ENCODE results near the gene DIAPH3. TPM values are rescaled to one million over a fixed set of nuclear protein-coding genes. Genes with fewer than 3 reads are reported as not detected.

The DIAPH3 gene
- total RNA-seq, 4 donors from 2014 or later: 0.31 to 2.0 (median 1.1) TPM

DNA sequence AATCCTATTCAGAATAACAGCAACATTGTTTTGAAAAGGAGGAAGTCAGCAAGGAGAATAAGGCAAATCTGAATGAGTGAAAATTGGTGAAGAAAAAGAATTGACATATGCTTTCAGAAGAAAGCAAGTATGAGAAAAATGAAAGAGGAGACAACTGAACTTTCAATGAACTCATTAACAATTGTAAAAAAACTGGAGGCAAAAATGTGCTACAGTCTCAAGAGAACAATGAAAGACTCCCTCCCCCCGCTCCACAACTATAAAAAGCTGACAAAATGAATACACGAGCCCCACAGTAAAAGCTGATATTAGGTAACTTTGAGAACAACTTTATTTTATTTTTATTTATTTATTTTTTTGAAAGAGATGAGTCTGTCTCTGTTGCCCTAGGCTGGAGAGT, 373.1 kb downstream of the DIAPH3 start:
- ATAC-seq (ENCODE audit: low FRiP score) (no peak), DNase-seq (ENCODE audit: low spot score) (no peak)
- no peak for TF ChIP-seq CTCF (IDR thresholded peaks at IDR 0.05)

- no peak for TF ChIP-seq CTCF (IDR thresholded peaks at IDR 0.05)
- DNase-seq (ENCODE audit: low spot score) (no peak), ATAC-seq (ENCODE audit: low FRiP score) (no peak)
Measured at GRCh38 chr13:59789558-59789957, 374.2 kb downstream of the DIAPH3 start.

DNA sequence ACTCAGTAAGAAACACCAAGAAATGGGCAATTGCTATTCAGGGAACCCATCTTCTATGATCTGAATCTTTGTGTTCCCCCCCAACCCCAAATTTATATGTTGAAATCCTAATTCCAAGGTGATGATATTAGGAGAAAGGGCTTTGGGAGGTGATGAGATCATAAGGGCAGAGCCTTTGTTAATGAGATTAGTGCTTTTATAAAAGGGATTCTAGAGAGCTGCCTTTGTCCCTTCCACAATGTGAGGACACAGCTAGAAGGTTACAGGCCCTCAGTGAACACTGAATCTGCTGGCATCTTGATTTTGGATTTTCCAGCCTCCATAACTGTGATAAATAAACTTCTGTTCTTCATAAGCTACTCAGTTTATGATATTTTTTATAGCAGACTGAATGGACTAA, 376.0 kb downstream of the DIAPH3 start:
- DNase-seq (ENCODE audit: low spot score): no peak
- TF ChIP-seq CTCF (IDR thresholded peaks at IDR 0.05): no peak

DNA sequence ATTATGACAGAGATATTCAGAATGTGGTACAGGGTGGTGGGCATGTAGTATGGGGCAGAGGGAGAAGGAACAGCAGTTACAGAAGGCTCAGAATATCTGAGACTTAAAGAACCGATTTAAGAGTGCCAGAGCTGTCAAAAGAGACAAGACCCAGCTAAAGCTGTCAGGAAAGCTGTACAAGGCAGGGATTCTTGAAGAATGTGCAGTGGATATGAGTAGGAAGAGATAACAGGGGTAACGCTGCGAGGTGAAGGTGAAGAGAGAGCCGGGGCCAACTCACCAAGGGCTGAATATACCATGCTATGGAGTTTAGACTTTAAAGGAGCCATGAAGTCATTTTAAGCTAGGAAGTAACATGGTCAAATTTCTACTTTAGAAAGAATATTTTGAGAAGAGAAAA, 381.0 kb downstream of the DIAPH3 start:
- ATAC-seq (ENCODE audit: low FRiP score): no peak
- no peak for TF ChIP-seq CTCF (IDR thresholded peaks at IDR 0.05)

More for the DNA sequence above, 376.0 kb downstream of the DIAPH3 start:
- ATAC-seq (ENCODE audit: low FRiP score): no peak

DNA sequence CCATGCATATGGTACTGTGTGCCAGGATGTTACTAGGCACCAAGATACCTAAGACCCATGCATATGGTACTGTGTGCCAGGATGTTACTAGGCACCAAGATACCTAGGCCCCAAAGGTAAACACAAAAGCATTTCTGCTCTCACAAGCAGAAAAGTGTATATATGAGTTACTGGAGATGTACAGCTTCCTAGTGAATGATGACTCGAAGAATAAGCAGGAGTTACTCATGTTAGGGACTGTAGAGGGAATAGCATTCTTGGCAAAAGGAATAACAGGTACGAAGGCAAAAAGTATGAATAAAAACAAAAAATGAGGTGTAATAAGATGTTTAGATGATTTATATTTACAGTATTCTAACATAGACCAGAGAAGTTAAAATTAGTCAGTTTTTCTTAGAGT, 383.7 kb downstream of the DIAPH3 start:
- DNase-seq (ENCODE audit: low spot score) (no peak), ATAC-seq (ENCODE audit: low FRiP score) (no peak)
- TF ChIP-seq CTCF (IDR thresholded peaks at IDR 0.05): no peak

More for the DNA sequence above, 381.0 kb downstream of the DIAPH3 start:
- DNase-seq (ENCODE audit: low spot score): no peak

GRCh38 chr13:59776924-59777690, 386.6 kb downstream of the DIAPH3 start:
- no peak for DNase-seq (ENCODE audit: low spot score)
- no peak for TF ChIP-seq CTCF (IDR thresholded peaks at IDR 0.05)
- ATAC-seq (ENCODE audit: low FRiP score): no peak

- no peak for TF ChIP-seq CTCF (IDR thresholded peaks at IDR 0.05)
- ATAC-seq (ENCODE audit: low FRiP score) (no peak), DNase-seq (ENCODE audit: low spot score) (no peak)
Measured at GRCh38 chr13:59774491-59774971, 389.2 kb downstream of the DIAPH3 start.

Measured in omental fat pad (tissue), 4 donors.